ENCODE data around the gene EXO5. TPM values are rescaled to one million over a fixed set of nuclear protein-coding genes. Genes with fewer than 3 reads are reported as not detected.

Gene EXO5
- polyA plus RNA-seq, 3 donors: 1.5 to 3.4 (median 2.6) TPM

- Histone ChIP-seq H3K9ac (ENCODE audit: insufficient read depth, low read length, poor library complexity, severe bottlenecking) (peak overlapping the region; percentile 63), H3K79me2 (ENCODE audit: insufficient read depth, low read length) (peaks cover 28% of the 10 kb centered on the region), H3K27me3 (ENCODE audit: control insufficient read depth in 2 of 2, insufficient read depth in 2 of 2, low read length in 2 of 2) (peaks cover 0 to 3% of the 10 kb centered on the region in 2 donors), H3K4me2 (replicated peaks; ENCODE audit: extremely low read depth, low read length, poor library complexity, severe bottlenecking) (peak overlapping the region; percentile 94), H3K4me3 (replicated peaks in 1 of 3; ENCODE audit: low read depth in 2 of 3, low read length in 3 of 3) (peak overlapping the region; percentile 69 to 84 (median 75)), H4K20me1 (ENCODE audit: insufficient read depth, low read length) (no peaks in the 10 kb centered on the region), H3K27ac (ENCODE audit: low read depth in 1 of 2, low read length in 2 of 2) (peak overlapping the region; percentile 70 to 85), H3K9me3 (replicated peaks in 1 of 2; ENCODE audit: control insufficient read depth in 1 of 2, insufficient read depth in 1 of 2, low read length in 2 of 2) (peaks cover 0 to 3% of the 10 kb centered on the region in 2 donors), H3K36me3 (replicated peaks in 1 of 2; ENCODE audit: control insufficient read depth in 1 of 2, insufficient read depth in 2 of 2, low read length in 2 of 2) (peaks cover 0 to 9% of the 10 kb centered on the region in 2 donors), H3K4me1 (ENCODE audit: control insufficient read depth in 1 of 2, insufficient read depth in 2 of 2, low read length in 2 of 2) (peaks cover 18 to 25% of the 10 kb centered on the region in 2 donors), H2AFZ (ENCODE audit: insufficient read depth, low read depth, low read length, poor library complexity, severe bottlenecking) (peak overlapping the region; percentile 91)
- peaks cover 0 to 4% (median 0%) of the 10 kb centered on the region in 3 donors for H3K27me3 Mint-ChIP-seq (ENCODE audit: low read depth in 3 of 3)
- TF ChIP-seq CTCF (IDR thresholded peaks at IDR 0.05): no peak
- peaks cover 3 to 25% (median 16%) of the 10 kb centered on the region in 7 donors for H3K9me3 Mint-ChIP-seq
- H3K27ac Mint-ChIP-seq: peak overlapping the region; percentile 93 to 98 (median 97)
- DNase-seq: no peak
- H3K4me3 Mint-ChIP-seq: peak overlapping the region; percentile 100
- peaks cover 22% of the 10 kb centered on the region for H3K4me1 Mint-ChIP-seq
- peaks cover 6 to 9% of the 10 kb centered on the region in 2 donors for H3K36me3 Mint-ChIP-seq
- intact Hi-C loops (cut with micrococcal nuclease): no loop called here
- WGBS (ENCODE audit: insufficient coverage): 13% methylated on average over 3 of the region's 3 CpGs
Measured at GRCh38 chr1:40532062-40532389, 23.5 kb downstream of the EXO5 start.

GRCh38 chr1:40532844-40533424 lies 24.4 kb downstream of the EXO5 start:
- peaks cover 0 to 3% of the 10 kb centered on the region in 2 donors for H3K27me3 ChIP-seq (ENCODE audit: control insufficient read depth in 2 of 2, insufficient read depth in 2 of 2, low read length in 2 of 2)
- Mint-ChIP-seq H3K27ac (no peak overlapping the region), H3K9me3 (peaks cover 0 to 22% (median 9%) of the 10 kb centered on the region in 7 donors), H3K4me3 (no peak overlapping the region), H3K27me3 (ENCODE audit: low read depth in 3 of 3) (peaks cover 0 to 4% (median 0%) of the 10 kb centered on the region in 3 donors), H3K36me3 (peaks cover 9 to 11% of the 10 kb centered on the region in 2 donors), H3K4me1 (peaks cover 22% of the 10 kb centered on the region)
- peaks cover 0 to 3% of the 10 kb centered on the region in 2 donors for H3K9me3 ChIP-seq (replicated peaks in 1 of 2; ENCODE audit: control insufficient read depth in 1 of 2, insufficient read depth in 1 of 2, low read length in 2 of 2)
- H3K4me3 ChIP-seq (replicated peaks in 1 of 3; ENCODE audit: low read depth in 2 of 3, low read length in 3 of 3): peak overlapping the region in 1 of 3 experiments; percentile 84
- peak; percentile 81 for TF ChIP-seq CTCF (IDR thresholded peaks at IDR 0.05)
- no peak overlapping the region for H2AFZ ChIP-seq (ENCODE audit: insufficient read depth, low read depth, low read length, poor library complexity, severe bottlenecking)
- intact Hi-C loops (cut with micrococcal nuclease): no loop called here
- H4K20me1 ChIP-seq (ENCODE audit: insufficient read depth, low read length): no peaks in the 10 kb centered on the region
- DNase-seq: peak; percentile 25 to 52 (median 50)
- H3K9ac ChIP-seq (ENCODE audit: insufficient read depth, low read length, poor library complexity, severe bottlenecking): no peak overlapping the region
- peaks cover 28% of the 10 kb centered on the region for H3K79me2 ChIP-seq (ENCODE audit: insufficient read depth, low read length)
- peaks cover 0 to 9% of the 10 kb centered on the region in 2 donors for H3K36me3 ChIP-seq (replicated peaks in 1 of 2; ENCODE audit: control insufficient read depth in 1 of 2, insufficient read depth in 2 of 2, low read length in 2 of 2)
- H3K4me2 ChIP-seq (replicated peaks; ENCODE audit: extremely low read depth, low read length, poor library complexity, severe bottlenecking): peak overlapping the region; percentile 94
- no peak overlapping the region for H3K27ac ChIP-seq (ENCODE audit: low read depth in 1 of 2, low read length in 2 of 2)
- H3K4me1 ChIP-seq (ENCODE audit: control insufficient read depth in 1 of 2, insufficient read depth in 2 of 2, low read length in 2 of 2): peaks cover 18 to 25% of the 10 kb centered on the region in 2 donors
